Ammon's horn (tissue), 1 donor: ENCODE results near the gene SYMPK.

Source experiments
- DNase-seq: peaks from one replicate; pipeline ENCODE4 v3.0.0-alpha.2; 2016; ENCODE audit warnings: low spot score

The SYMPK gene

GRCh38 chr19:45781214-45782161 is 81.5 kb downstream of the SYMPK start:
- DNase-seq: no peak

DNA sequence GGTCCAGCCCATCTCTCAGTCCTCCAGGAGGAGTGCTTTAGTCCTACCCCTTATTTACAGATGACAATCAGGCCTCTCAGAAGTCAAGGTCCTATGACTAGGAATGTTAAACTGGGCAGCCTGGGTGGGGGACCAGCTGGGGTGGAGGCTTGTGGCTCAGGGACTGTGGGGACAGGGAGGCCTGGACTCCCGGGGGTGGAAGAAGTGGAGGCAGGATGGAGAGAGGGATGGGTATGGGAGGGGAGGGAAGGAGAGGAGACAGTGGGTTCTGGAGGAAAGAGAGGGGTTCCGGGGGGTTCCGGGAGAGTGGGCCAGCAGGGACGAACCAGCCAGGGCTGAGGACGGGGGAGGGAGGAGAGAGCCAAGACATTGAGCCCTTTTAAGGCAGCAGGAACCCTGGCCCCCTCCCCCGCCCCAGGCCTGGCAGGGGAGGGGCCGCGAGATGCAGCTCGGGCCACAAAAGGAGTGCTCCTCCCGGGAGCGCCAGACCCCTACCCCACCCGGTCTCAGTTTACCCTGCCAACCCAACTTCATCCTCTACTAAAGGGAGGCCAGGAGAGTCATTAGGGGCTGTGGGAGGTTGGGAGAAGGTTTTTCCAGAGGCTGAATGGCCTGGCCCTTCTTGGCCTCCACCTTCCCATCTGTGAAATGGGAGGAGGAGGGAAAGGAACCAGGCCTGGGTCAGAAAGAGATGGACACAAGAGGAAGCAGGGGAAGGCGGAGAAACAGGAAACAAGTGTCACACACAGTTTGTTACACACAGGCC is 82.3 kb downstream of the SYMPK start:
- no peak for DNase-seq

DNA sequence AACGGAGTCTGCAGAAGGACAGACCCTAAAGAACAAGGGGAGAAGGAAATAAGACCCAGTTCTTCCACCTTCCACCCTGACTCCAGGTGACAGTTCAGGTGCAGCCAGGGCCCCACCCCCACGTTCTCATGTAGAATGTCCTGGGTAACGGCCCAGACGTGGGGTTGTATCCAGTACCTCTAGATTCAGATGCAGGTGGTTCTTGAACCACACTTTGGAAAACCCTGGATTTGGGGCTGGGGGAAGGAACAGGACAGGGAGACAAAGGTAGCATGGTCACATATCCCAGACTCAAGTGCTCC is 82.8 kb downstream of the SYMPK start:
- DNase-seq: no peak

DNA sequence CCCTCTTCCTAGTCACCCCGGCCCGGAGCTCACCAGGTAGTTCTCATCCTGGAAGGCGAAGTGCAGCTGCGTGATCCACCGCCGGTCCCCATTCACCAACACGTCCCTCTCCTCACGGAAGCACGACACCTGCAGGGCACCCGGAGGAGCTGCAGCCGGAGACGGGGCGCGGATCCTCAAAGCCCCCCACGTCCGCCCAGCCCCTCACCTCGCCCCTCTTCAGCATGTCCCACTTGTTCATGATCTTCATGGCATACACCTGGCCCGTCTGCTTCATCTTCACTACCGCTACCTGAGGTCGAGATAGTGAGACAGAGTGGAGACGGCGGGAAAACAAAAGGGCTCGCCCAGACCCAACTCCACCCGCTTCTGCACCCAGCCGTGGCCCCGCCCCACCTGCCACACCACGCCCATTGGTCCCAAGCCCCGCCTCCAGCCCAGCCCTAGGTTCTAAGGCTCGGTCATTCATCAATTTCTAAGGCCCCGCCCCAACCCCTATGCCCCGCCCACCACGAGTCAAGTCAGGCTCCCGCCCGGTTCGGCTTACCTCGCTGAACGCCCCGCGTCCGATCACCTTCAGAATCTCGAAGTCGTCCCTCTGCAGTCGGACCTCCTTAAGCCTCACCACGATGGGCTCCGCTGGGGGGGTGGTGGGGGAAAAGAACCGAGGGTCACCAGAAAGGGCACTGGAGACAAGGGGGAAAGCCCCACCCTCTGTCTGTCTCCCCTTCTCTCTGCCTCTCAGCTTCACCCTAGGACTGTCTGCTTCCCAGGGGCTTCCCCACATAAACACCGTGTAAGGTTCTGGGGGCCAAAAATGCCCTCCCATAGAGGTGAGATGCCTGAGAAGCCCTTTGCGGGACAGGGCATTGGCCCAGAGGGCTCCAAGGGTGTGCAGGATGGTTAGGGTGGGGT is 83.5 kb downstream of the SYMPK start:
- DNase-seq: no peak

GRCh38 chr19:45778010-45778661 is 84.8 kb downstream of the SYMPK start:
- no peak for DNase-seq

GRCh38 chr19:45777395-45777961 is 85.5 kb downstream of the SYMPK start:
- DNase-seq: no peak

- no peak for DNase-seq
Observed at GRCh38 chr19:45774765-45775164, 88.2 kb downstream of the SYMPK start.

GRCh38 chr19:45773384-45773783 is 89.6 kb downstream of the SYMPK start:
- no peak for DNase-seq

DNA sequence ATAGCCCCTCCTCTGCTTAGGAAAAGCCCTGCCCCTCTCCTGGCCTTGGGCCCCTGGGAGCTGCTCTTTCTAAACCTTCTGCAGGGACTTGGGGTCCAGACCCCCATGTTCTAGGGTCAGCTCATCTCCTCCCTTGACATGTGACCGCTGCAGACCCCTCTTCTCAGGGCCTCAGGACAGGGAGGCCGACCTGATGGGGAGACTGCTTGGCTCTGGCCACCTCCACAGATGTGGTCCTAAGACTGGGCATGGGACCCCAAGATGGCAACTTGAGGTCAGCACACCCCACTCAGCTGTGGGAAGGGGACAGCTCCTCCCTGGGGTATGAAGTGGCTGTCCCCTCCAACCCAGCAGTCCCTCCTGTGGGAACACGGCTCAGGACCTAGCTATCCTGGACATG is 90.0 kb downstream of the SYMPK start:
- no peak for DNase-seq

GRCh38 chr19:45772130-45772840 is 90.7 kb downstream of the SYMPK start:
- DNase-seq: no peak

GRCh38 chr19:45771311-45771933 is 91.5 kb downstream of the SYMPK start:
- DNase-seq: no peak

DNA sequence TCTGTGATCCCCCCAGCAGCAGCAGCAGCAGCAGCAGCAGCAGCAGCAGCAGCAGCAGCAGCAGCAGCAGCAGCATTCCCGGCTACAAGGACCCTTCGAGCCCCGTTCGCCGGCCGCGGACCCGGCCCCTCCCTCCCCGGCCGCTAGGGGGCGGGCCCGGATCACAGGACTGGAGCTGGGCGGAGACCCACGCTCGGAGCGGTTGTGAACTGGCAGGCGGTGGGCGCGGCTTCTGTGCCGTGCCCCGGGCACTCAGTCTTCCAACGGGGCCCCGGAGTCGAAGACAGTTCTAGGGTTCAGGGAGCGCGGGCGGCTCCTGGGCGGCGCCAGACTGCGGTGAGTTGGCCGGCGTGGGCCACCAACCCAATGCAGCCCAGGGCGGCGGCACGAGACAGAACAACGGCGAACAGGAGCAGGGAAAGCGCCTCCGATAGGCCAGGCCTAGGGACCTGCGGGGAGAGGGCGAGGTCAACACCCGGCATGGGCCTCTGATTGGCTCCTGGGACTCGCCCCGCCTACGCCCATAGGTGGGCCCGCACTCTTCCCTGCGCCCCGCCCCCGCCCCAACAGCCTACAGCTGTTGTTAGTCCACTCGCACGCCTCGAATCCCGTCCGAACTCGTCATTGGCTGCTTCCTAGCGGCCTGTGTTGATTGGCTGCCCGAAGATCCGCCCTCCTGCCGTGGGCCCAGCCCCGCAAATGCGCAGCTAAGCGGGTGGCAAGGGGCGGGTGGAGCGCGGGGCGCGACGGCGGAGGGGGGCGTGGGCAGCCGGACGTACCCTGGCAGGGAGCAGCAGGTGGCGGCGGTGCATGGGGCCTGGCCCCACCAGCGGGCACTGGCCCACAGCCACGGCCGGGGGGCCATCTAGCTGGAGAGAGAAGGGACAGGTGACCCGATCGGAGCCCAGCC is 92.5 kb downstream of the SYMPK start:
- DNase-seq: peak; percentile 96

DNA sequence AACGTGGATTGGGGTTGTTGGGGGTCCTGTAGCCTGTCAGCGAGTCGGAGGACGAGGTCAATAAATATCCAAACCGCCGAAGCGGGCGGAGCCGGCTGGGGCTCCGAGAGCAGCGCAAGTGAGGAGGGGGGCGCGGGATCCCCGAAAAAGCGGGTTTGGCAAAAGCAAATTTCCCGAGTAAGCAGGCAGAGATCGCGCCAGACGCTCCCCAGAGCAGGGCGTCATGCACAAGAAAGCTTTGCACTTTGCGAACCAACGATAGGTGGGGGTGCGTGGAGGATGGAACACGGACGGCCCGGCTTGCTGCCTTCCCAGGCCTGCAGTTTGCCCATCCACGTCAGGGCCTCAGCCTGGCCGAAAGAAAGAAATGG is 93.1 kb downstream of the SYMPK start:
- peak; percentile 67 for DNase-seq

DNA sequence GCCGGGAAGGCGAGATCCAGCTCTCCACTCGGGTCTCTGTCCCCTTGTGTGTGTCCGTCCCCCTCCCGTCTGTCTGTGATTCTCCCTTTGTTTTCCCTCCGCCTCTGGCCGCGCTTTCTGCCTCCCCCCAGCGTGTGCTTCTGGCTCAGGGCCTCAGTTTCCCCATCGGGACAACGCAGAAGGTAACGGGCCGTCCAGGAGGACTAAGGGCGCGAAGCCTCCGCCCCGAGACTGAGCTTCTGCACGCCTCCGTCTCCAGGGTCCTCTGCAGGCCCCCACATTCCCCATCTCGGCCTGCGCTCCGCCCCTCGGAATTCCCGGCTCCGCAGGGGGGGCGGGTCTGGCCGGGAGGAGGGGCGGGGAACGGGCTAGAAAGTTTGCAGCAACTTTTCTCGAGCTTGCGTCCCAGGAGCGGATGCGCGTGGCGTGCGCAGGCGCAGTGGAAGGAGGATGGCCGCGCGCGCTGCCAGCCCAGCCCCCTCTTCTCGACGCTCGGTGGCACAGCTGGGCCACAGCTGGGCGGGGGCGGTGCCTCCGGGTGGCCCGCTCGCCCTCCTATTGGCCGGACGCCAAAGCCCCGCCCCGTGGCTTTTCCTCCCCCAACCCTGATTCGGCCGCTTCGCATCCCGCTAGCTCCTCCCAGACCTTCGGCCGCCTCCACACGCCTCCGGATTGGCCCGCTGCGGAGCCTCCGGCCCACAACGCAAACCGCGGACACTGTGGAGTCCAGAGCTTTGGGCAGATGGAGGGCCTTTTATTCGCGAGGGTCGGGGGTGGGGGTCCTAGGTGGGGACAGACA is 93.8 kb downstream of the SYMPK start, which contains the start of gene SIX5:
Gene SIX5 (minus strand): TSS at position 269 of the 799 bp plus-strand sequence. CDS start 408 bp downstream, outside the sequence.
- DNase-seq: peak; percentile 95

GRCh38 chr19:45768655-45768983 is 94.3 kb downstream of the SYMPK start:
- DNase-seq: no peak

DNA sequence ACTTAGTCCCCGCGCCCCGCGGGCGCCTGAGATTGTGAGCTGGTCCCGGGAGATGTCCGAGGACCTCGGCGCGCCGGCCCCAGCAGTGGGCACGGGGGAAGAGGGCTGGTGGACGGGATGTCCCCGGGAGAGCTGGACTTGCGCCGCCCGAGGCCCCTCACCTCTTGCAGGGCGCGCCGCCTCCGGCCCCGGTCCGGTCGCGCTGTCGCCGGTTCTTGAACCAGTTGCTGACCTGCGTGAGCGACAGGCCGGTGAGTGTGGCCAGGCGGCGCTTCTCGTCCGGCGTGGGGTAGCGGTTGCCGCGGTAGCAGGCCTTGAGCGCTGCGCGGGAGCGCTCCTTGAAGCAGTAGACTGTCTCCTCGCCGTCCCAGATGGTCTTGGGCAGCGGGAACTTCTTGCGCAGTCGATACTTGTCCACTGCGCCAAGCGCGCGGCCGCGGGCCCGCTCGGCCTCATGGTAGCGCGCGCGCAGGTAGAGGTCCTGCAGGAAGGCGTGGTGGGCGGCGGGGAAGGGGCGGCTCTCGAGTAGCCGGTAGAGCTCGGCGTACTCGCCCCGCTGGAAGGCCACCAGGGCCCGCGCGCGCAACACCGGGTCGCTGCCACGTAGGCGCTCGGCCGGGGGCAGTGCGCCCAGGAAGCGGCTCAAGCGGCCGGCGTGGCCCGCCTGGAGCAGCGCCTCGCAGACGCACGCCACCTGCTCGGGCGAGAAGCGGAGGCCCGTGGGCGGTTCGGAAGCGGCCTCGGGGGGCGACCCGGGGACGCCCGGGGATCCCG is 94.9 kb downstream of the SYMPK start:
- no peak for DNase-seq

GRCh38 chr19:45767410-45767880 is 95.5 kb downstream of the SYMPK start:
- DNase-seq: no peak
